WERI-Rb-1 (cell line): ENCODE measurements around the gene NDEL1.

Source experiments
- DNase-seq: peaks from one replicate; pipeline ENCODE4 v3.0.0-alpha.2; 2020
- H3K27ac ChIP-seq: fragments of 250-450 bp; sonication (Bioruptor Pico); 2 replicates; pipeline ENCODE4 v1.5.1; 2020; ENCODE audit warnings: mild to moderate bottlenecking, moderate library complexity
- H3K27me3 ChIP-seq: fragments of 250-450 bp; sonication (Bioruptor Pico); 2 replicates; pipeline ENCODE4 v1.5.1; 2021; ENCODE audit warnings: mild to moderate bottlenecking, low read depth, moderate library complexity; ENCODE audit not compliant: insufficient read depth, severe bottlenecking
- H3K36me3 ChIP-seq: fragments of 250-450 bp; sonication (Bioruptor Pico); 2 replicates; pipeline ENCODE4 v1.5.1; 2020; ENCODE audit warnings: mild to moderate bottlenecking, moderate library complexity
- H3K4me3 ChIP-seq: 2 replicates; pipeline ENCODE4 v1.5.1; 2011; ENCODE audit warnings: low read depth, mild to moderate bottlenecking, control low read depth, low read length
- H3K9me3 ChIP-seq: fragments of 250-450 bp; sonication (Bioruptor Pico); 2 replicates; pipeline ENCODE4 v1.5.1; 2021; ENCODE audit warnings: mild to moderate bottlenecking, moderate library complexity; ENCODE audit not compliant: severe bottlenecking
- TF ChIP-seq, protein P1 (sequence below): IDR thresholded peaks from 2 replicates; pipeline ENCODE4 v1.5.1; 2011; ENCODE audit warnings: low read depth, mild to moderate bottlenecking, control low read depth, inconsistent platforms, low read length

Gene NDEL1

DNA sequence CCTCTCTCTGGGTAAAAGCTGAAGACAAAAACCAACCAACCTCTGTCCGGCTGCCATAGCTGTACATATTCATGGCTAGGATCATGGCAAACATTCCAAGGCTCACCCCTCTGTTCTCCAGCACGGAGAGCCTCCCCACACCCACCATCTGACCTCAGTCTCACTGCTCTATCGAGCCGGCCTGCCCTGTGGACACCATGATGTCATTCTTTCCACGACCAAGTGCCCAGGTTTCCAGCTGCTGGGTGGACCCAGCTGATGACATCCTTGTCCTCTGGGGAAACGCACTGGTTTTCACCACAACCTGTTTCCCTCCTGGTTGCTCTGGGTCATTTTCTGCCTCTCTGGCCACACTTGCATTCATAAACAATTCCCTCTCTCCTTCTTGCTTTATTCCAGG is 67.7 kb downstream of the NDEL1 start:
- H3K36me3 ChIP-seq: peaks cover 96% of the 10 kb centered on the region
- no peak overlapping the region for H3K4me3 ChIP-seq
- TF ChIP-seq, protein P1, sequence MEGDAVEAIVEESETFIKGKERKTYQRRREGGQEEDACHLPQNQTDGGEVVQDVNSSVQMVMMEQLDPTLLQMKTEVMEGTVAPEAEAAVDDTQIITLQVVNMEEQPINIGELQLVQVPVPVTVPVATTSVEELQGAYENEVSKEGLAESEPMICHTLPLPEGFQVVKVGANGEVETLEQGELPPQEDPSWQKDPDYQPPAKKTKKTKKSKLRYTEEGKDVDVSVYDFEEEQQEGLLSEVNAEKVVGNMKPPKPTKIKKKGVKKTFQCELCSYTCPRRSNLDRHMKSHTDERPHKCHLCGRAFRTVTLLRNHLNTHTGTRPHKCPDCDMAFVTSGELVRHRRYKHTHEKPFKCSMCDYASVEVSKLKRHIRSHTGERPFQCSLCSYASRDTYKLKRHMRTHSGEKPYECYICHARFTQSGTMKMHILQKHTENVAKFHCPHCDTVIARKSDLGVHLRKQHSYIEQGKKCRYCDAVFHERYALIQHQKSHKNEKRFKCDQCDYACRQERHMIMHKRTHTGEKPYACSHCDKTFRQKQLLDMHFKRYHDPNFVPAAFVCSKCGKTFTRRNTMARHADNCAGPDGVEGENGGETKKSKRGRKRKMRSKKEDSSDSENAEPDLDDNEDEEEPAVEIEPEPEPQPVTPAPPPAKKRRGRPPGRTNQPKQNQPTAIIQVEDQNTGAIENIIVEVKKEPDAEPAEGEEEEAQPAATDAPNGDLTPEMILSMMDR: no peak
- no peak overlapping the region for H3K27ac ChIP-seq
- no peak for DNase-seq
- no peaks in the 10 kb centered on the region for H3K9me3 ChIP-seq
- H3K27me3 ChIP-seq: no peaks in the 10 kb centered on the region

DNA sequence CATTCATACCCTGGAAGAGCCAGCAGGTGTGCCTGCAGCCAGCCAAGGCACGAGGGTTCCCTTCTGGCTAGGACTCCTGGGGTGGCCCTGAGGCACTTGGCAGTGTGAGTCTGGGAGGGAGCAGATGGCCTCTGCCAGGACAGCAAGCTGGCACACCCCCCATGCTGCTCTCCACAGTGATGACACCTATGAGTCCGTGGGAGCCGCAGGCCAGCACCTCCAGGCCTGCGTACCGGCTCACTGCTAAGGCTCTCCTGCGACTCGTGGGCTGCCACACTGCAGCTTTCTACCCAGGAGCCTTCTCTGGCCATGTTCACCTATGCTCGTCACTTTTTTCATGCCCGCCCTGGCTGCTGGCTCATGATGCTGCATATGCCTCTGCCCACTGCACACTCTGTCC is 68.1 kb downstream of the NDEL1 start:
- Histone ChIP-seq H3K4me3 (no peak overlapping the region), H3K27me3 (no peaks in the 10 kb centered on the region), H3K36me3 (peaks cover 96% of the 10 kb centered on the region), H3K9me3 (no peaks in the 10 kb centered on the region), H3K27ac (no peak overlapping the region)
- no peak for DNase-seq
- TF ChIP-seq, protein P1: no peak

DNA sequence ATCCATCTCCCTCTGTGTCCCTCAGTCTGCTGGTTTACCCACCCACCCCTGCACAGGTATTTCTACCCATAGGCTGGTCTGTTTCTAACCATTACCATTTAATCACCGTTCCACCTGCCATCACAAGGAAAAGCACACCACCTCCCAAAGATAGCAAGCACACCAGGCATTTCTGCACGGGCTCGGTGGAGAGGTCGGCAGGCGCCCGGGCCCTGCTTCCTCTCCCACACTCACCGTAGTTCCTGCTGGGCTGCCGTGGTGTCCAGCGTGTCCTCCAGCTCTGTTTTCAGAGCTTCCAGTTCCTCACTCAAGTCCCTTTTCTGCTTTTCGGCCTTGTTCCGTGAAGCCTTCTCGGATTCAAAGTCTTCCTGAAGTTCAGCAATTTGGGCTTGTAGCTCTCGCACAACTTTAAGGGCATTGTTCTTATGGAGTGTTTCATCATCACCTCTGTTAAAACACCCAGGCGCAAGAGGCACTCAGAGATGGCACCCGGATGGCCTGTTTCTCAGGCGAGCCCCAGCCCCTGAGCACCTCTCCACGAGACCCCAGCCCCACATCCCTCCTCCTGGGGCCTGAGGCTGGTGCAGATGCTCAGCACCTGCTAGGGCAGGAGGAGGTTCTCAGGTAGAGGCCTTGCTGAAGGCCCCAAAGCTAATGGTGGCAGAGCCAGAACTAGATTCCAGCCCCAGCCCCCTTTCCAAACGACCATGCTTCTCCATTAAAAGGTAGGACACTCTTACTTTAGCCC is 69.0 kb downstream of the NDEL1 start:
- TF ChIP-seq, protein P1: no peak
- no peak for DNase-seq
- no peaks in the 10 kb centered on the region for H3K27me3 ChIP-seq
- peaks cover 96% of the 10 kb centered on the region for H3K36me3 ChIP-seq
- no peaks in the 10 kb centered on the region for H3K9me3 ChIP-seq
- H3K4me3 ChIP-seq: no peak overlapping the region
- no peak overlapping the region for H3K27ac ChIP-seq

DNA sequence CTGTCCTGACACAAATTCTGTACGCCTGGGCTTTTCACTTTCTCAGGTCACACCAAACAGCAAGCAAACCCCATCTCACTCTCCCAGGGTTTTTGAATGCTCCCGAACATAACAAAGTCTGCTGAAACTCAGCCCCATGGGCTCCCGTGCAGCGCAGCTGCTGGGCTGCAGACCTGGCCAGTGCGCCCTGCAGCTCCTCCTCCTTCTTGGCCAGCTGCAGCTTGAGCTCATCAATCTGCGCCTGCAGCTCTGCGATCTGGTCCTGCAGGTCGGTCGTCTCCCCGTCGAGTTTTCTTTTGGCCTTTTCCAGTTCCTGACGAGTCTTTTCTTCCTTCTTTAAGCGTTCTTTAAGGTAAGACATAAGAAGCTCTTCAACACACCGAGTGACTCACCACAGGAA is 70.5 kb downstream of the NDEL1 start:
- Histone ChIP-seq H3K9me3 (no peaks in the 10 kb centered on the region), H3K27me3 (no peaks in the 10 kb centered on the region), H3K4me3 (no peak overlapping the region), H3K27ac (no peak overlapping the region), H3K36me3 (peaks cover 91% of the 10 kb centered on the region)
- no peak for DNase-seq
- TF ChIP-seq, protein P1: no peak

DNA sequence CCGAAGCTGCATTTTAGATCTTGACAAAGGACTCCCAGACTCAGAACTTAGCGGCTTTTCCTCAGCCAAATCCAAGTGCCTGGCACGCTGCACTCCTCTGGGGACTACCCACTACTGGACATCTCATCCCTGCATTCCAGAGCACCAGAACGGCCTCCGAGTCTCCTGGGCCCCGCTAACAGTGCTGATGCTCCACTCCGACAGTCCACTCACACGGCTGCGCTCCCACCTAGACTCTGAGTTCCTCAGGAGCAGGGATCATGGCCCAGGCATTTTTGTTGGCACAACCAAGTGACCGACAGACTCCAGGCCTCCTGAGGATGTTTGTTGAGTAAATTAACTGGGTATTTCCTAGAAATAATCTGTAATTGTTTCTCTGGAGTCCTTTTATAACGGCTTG is 79.1 kb downstream of the NDEL1 start:
- no peak for DNase-seq
- peaks cover 91% of the 10 kb centered on the region for H3K36me3 ChIP-seq
- no peaks in the 10 kb centered on the region for H3K27me3 ChIP-seq
- H3K9me3 ChIP-seq: no peaks in the 10 kb centered on the region
- TF ChIP-seq, protein P1: no peak
- H3K4me3 ChIP-seq: no peak overlapping the region
- H3K27ac ChIP-seq: no peak overlapping the region
